ENCODE measurements around the gene NDE1. TPM values are rescaled to one million over a fixed set of nuclear protein-coding genes. Genes with fewer than 3 reads are reported as not detected.

The NDE1 gene
- total RNA-seq, 1 donor from 2014 or later = 31.4 TPM

DNA sequence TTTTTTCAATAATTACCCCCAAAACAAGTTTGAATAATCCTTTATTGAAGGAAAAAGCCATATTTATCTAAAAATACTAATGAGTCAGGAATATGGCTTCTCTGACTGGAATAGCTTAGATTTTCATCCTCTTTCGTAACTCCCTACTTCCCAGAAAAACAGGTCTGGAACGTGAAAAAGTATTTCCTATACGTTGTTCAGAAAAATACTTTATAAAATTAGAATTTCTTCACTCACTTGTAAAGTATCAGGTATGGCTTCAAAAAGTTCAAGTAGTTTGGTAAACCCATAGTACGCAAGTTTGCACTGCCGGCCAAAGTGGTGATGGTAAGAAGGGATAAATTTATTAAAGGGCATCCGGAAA, 40.8 kb upstream of the NDE1 start:
- no peak for DNase-seq (ENCODE audit: low read depth)
- peaks cover 1% of the 10 kb centered on the region for H3K36me3 ChIP-seq (ENCODE audit: control insufficient read depth, insufficient read depth, low read length)
- TF ChIP-seq, protein P1, sequence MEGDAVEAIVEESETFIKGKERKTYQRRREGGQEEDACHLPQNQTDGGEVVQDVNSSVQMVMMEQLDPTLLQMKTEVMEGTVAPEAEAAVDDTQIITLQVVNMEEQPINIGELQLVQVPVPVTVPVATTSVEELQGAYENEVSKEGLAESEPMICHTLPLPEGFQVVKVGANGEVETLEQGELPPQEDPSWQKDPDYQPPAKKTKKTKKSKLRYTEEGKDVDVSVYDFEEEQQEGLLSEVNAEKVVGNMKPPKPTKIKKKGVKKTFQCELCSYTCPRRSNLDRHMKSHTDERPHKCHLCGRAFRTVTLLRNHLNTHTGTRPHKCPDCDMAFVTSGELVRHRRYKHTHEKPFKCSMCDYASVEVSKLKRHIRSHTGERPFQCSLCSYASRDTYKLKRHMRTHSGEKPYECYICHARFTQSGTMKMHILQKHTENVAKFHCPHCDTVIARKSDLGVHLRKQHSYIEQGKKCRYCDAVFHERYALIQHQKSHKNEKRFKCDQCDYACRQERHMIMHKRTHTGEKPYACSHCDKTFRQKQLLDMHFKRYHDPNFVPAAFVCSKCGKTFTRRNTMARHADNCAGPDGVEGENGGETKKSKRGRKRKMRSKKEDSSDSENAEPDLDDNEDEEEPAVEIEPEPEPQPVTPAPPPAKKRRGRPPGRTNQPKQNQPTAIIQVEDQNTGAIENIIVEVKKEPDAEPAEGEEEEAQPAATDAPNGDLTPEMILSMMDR (IDR thresholded peaks at IDR 0.05; ENCODE audit: insufficient read depth, low read length, poor library complexity, severe bottlenecking) = no peak
- H3K27me3 ChIP-seq (ENCODE audit: control insufficient read depth, insufficient read depth, low read length) = no peaks in the 10 kb centered on the region
- no peak overlapping the region for H3K4me3 ChIP-seq (ENCODE audit: low read depth, low read length)

DNA sequence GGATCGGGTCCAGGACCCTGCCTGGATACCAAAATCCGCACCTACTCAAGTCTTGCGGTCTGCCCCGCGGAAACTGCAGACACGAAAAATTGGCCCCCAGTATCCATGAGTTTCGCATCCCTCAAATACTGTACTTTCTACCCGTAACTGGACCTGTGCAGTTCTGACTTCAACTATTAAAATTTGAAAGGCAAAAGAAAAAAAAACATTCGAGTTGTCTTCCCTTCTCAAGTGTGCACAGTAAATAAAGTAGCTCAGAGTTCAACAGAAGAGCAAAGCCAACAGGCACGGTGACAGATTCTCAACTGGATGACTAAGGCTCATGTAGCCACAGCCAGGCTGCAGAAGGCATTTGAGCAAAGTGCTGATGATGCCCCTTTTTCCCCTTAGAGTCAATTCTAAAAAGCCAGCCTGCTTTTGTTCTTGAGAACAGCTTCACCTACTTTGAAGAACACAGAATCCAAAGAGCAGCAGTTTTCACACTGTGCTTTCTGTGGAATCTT, 39.6 kb upstream of the NDE1 start:
- DNase-seq (ENCODE audit: low read depth) = no peak
- H3K36me3 ChIP-seq (ENCODE audit: control insufficient read depth, insufficient read depth, low read length) = peaks cover 1% of the 10 kb centered on the region
- no peak overlapping the region for H3K4me3 ChIP-seq (ENCODE audit: low read depth, low read length)
- no peaks in the 10 kb centered on the region for H3K27me3 ChIP-seq (ENCODE audit: control insufficient read depth, insufficient read depth, low read length)
- TF ChIP-seq, protein P1 (IDR thresholded peaks at IDR 0.05; ENCODE audit: insufficient read depth, low read length, poor library complexity, severe bottlenecking) = no peak

DNA sequence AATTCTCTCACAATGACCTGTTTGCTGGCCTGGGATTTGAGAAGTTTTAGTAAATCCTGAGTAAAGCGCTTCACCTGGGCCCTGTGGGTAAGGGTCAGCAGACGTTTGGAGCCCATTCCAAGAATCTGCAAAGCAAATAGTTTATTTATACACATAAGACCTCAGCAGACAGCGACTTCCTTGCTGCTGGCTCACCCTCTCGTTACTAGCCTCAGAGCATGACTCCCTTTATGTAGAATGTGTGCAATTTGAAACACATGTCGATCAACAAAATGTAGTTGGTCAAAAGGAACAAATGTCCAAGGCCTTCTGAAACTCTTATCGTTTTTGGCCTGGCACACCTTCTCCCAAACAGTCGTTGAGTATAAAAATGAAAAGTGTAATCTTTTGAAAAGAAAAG, 38.4 kb upstream of the NDE1 start:
- TF ChIP-seq, protein P1 (IDR thresholded peaks at IDR 0.05; ENCODE audit: insufficient read depth, low read length, poor library complexity, severe bottlenecking) = no peak
- DNase-seq (ENCODE audit: low read depth) = no peak

DNA sequence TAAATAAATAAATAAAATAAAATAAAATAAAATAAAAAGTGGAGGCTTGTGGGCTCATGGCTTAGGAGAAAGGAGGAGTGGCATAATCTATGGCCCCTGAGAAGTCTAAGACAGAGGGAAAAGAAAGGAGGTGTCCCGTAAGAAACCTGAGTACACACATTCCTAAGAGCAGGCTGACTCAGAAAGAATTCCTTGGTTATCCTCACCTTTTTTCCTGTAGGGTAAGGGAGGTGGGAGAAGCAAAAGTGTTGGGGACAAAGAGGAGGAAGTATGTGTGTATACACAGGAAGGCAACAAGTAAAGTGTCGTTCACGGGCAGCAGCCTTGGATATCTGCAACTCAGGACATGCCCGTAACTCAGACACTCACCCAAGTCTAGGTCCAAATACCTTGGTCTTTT, 36.4 kb upstream of the NDE1 start:
- TF ChIP-seq, protein P1 (IDR thresholded peaks at IDR 0.05; ENCODE audit: insufficient read depth, low read length, poor library complexity, severe bottlenecking) = no peak
- H3K4me3 ChIP-seq (ENCODE audit: low read depth, low read length) = no peak overlapping the region
- peak; percentile 14 for DNase-seq (ENCODE audit: low read depth)
- peaks cover 1% of the 10 kb centered on the region for H3K36me3 ChIP-seq (ENCODE audit: control insufficient read depth, insufficient read depth, low read length)
- no peaks in the 10 kb centered on the region for H3K27me3 ChIP-seq (ENCODE audit: control insufficient read depth, insufficient read depth, low read length)

More for the DNA sequence above, 38.4 kb upstream of the NDE1 start:
- Histone ChIP-seq H3K4me3 (ENCODE audit: low read depth, low read length) (no peak overlapping the region), H3K27me3 (ENCODE audit: control insufficient read depth, insufficient read depth, low read length) (no peaks in the 10 kb centered on the region), H3K36me3 (ENCODE audit: control insufficient read depth, insufficient read depth, low read length) (peaks cover 1% of the 10 kb centered on the region)

DNA sequence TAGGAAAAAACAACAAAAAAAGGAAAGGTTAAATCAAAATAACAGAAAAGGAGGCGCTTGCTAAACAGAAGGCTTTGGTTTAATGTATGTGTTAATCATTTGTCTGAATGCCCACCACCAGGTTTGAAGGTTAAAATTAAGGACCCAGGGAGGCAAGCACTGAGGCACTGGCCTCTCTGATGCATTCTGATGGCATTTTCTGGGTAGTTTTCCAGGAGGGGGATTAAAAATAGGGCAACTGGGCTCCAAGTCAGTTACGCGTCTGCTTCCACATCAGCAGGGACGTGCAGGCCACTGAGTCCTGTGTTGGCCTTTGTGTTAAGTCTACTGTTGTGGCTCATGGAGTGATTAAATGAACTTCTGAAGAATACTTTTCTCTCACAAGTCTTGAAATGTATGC, 34.0 kb upstream of the NDE1 start:
- TF ChIP-seq, protein P1 (IDR thresholded peaks at IDR 0.05; ENCODE audit: insufficient read depth, low read length, poor library complexity, severe bottlenecking) = no peak
- Histone ChIP-seq H3K27me3 (ENCODE audit: control insufficient read depth, insufficient read depth, low read length) (no peaks in the 10 kb centered on the region), H3K4me3 (ENCODE audit: low read depth, low read length) (no peak overlapping the region), H3K36me3 (ENCODE audit: control insufficient read depth, insufficient read depth, low read length) (peaks cover 2% of the 10 kb centered on the region)
- no peak for DNase-seq (ENCODE audit: low read depth)

DNA sequence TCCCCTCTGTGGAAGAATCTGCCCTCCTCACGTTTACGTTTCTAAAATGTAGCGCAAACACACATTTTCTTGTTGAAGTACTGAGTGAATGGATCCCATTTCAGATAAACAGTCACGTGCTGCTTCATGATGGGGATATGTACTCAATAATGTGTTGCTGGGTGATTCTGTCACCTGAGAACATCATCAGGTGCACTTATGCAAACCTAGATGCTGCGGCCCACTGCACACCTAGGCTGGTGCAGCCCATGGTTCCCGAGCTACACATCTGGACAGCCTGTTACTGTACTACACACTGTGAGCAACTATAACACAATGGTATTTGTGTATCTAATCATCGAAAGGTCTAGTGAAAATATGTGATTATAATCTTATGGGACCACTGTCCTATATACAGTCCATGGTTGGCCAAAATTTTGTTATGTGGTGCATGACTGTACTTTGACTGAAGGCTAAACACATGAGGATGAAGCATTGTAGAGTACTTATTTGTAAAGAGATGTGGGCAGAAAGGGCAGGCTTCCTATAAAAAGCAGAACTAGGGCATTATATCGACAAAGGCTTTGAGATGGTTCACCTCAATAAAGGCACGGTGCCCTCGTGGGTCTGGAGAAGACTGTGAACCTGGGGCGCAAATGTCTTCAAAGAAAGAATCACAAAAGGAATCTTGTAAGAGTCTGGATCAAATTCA, 33.4 kb upstream of the NDE1 start:
- no peaks in the 10 kb centered on the region for H3K27me3 ChIP-seq (ENCODE audit: control insufficient read depth, insufficient read depth, low read length)
- H3K4me3 ChIP-seq (ENCODE audit: low read depth, low read length) = no peak overlapping the region
- DNase-seq (ENCODE audit: low read depth) = no peak
- TF ChIP-seq, protein P1 (IDR thresholded peaks at IDR 0.05; ENCODE audit: insufficient read depth, low read length, poor library complexity, severe bottlenecking) = no peak
- peaks cover 2% of the 10 kb centered on the region for H3K36me3 ChIP-seq (ENCODE audit: control insufficient read depth, insufficient read depth, low read length)

All from kidney epithelial cell (primary cell).